Measurements from ENCODE around the gene EMP2.
"Not testable (repeated sequence)": the region's sequence is repeated elsewhere in the genome, so short reads cannot be mapped to it uniquely, and the experiment has no call there.

The EMP2 gene

GRCh38 chr16:10547708-10548107 lies 32.7 kb downstream of the EMP2 start:
- no peak for DNase-seq

GRCh38 chr16:10543231-10543977 lies 37.0 kb downstream of the EMP2 start:
- no peak for DNase-seq

- no peak for DNase-seq
Measured at GRCh38 chr16:10541366-10541765, 39.0 kb downstream of the EMP2 start.

- DNase-seq: no peak
Measured at GRCh38 chr16:10539793-10540192, 40.6 kb downstream of the EMP2 start.

GRCh38 chr16:10539236-10539635 lies 41.2 kb downstream of the EMP2 start:
- no peak for DNase-seq

- DNase-seq: no peak
Measured at GRCh38 chr16:10538583-10538982, 41.8 kb downstream of the EMP2 start.

- DNase-seq: no peak
Measured at GRCh38 chr16:10537946-10538345, 42.5 kb downstream of the EMP2 start.

- no peak for DNase-seq
Measured at GRCh38 chr16:10536814-10537389, 43.5 kb downstream of the EMP2 start.

GRCh38 chr16:10536328-10536727 lies 44.1 kb downstream of the EMP2 start:
- DNase-seq: not testable (repeated sequence)

- DNase-seq: no peak
Measured at GRCh38 chr16:10535461-10535860, 44.9 kb downstream of the EMP2 start.

GRCh38 chr16:10534748-10535147 lies 45.6 kb downstream of the EMP2 start:
- no peak for DNase-seq

- DNase-seq: not testable (repeated sequence)
Measured at GRCh38 chr16:10533612-10534011, 46.8 kb downstream of the EMP2 start.

GRCh38 chr16:10531582-10531981 lies 48.8 kb downstream of the EMP2 start:
- no peak for DNase-seq

- no peak for DNase-seq
Measured at GRCh38 chr16:10530685-10531084, 49.7 kb downstream of the EMP2 start.

- DNase-seq: no peak
Measured at GRCh38 chr16:10529895-10530669, 50.3 kb downstream of the EMP2 start.

- no peak for DNase-seq
Measured at GRCh38 chr16:10528635-10529034, 51.8 kb downstream of the EMP2 start.

- no peak for DNase-seq
Measured at GRCh38 chr16:10526962-10527361, 53.4 kb downstream of the EMP2 start.

- DNase-seq: no peak
Measured at GRCh38 chr16:10525214-10525825, 55.1 kb downstream of the EMP2 start.

GRCh38 chr16:10522966-10523365 lies 57.4 kb downstream of the EMP2 start:
- DNase-seq: no peak

GRCh38 chr16:10521681-10522274 lies 58.6 kb downstream of the EMP2 start:
- no peak for DNase-seq

- no peak for DNase-seq
Measured at GRCh38 chr16:10520869-10521578, 59.4 kb downstream of the EMP2 start.

Data from DMS153 (cell line).